A673 (cell line): Measurements from ENCODE around the gene ZMPSTE24.

Source experiments
- EZH2 ChIP-seq: fragments of 200-600 bp; sonication (generic); IDR thresholded peaks from 2 replicates; pipeline ENCODE4 v1.6.1; 2017; ENCODE audit warnings: borderline replicate concordance, low read depth, mild to moderate bottlenecking, mixed read lengths, antibody characterized with exemption, low read length; ENCODE audit not compliant: poor library complexity, severe bottlenecking
- TF ChIP-seq, protein P1 (sequence below): fragments of 300-800, 200-600 bp; sonication (generic); conservative IDR thresholded peaks from 2 replicates; pipeline ENCODE4 v1.5.1; 2017; ENCODE audit warnings: low read depth, mild to moderate bottlenecking, antibody characterized with exemption, low read length, moderate library complexity, mixed read lengths

DNA sequence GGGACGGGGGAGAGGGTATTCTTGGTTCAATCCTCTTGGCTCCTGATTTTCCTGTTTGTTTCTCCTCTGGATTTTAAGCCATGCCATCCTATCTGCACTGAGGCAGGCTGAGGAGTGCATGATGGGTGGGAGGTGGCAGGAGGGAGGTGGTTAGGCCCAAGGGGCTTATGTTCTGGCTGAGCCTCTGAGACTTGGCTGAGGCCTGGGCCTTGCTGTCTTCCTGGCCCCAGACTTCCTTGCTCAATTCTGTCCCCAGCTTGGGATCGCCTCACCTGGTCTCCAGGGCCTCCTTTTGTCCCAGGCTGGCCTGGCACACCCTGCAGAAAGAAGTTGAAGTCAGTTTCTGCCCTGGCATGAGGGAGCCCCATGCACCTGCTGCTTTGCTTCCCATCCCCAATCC lies 47.8 kb downstream of the ZMPSTE24 start:
- TF ChIP-seq, protein P1, sequence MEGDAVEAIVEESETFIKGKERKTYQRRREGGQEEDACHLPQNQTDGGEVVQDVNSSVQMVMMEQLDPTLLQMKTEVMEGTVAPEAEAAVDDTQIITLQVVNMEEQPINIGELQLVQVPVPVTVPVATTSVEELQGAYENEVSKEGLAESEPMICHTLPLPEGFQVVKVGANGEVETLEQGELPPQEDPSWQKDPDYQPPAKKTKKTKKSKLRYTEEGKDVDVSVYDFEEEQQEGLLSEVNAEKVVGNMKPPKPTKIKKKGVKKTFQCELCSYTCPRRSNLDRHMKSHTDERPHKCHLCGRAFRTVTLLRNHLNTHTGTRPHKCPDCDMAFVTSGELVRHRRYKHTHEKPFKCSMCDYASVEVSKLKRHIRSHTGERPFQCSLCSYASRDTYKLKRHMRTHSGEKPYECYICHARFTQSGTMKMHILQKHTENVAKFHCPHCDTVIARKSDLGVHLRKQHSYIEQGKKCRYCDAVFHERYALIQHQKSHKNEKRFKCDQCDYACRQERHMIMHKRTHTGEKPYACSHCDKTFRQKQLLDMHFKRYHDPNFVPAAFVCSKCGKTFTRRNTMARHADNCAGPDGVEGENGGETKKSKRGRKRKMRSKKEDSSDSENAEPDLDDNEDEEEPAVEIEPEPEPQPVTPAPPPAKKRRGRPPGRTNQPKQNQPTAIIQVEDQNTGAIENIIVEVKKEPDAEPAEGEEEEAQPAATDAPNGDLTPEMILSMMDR: no peak
- TF ChIP-seq EZH2: no peak
